ENCODE data around the gene IGF2BP3. TPM values are rescaled to one million over a fixed set of nuclear protein-coding genes. Genes with fewer than 3 reads are reported as not detected.
"Not testable (repeated sequence)": the region's sequence is repeated elsewhere in the genome, so short reads cannot be mapped to it uniquely, and the experiment has no call there.

Gene IGF2BP3
- total RNA-seq = 6.7 TPM

- DNase-seq (ENCODE audit: low read depth in 2 of 3, low spot score in 2 of 3) = peak in 2 of 3 donors; percentile 36 to 49
Observed at GRCh38 chr7:23470330-23471105, at the start of gene IGF2BP3. Gene IGF2BP3, minus strand, starts transcription at chr7:23470491. Its CDS starts 381 bp downstream, at chr7:23470110.

- no peak for DNase-seq (ENCODE audit: low read depth in 2 of 3, low spot score in 2 of 3)
Observed at GRCh38 chr7:23514755-23515154, 44.5 kb upstream of the IGF2BP3 start.

- DNase-seq (ENCODE audit: low read depth in 2 of 3, low spot score in 2 of 3) = not testable (repeated sequence)
Observed at GRCh38 chr7:23513746-23514145, 43.5 kb upstream of the IGF2BP3 start.

- no peak for DNase-seq (ENCODE audit: low read depth in 2 of 3, low spot score in 2 of 3)
Observed at GRCh38 chr7:23494009-23494408, 23.7 kb upstream of the IGF2BP3 start.

- DNase-seq (ENCODE audit: low read depth in 2 of 3, low spot score in 2 of 3) = no peak
Observed at GRCh38 chr7:23491502-23491901, 21.2 kb upstream of the IGF2BP3 start.

GRCh38 chr7:23490357-23491135, 20.3 kb upstream of the IGF2BP3 start:
- peak in 2 of 3 donors; percentile 64 to 73 for DNase-seq (ENCODE audit: low read depth in 2 of 3, low spot score in 2 of 3)

GRCh38 chr7:23488714-23489113, 18.4 kb upstream of the IGF2BP3 start:
- not testable (repeated sequence) for DNase-seq (ENCODE audit: low read depth in 2 of 3, low spot score in 2 of 3)

GRCh38 chr7:23487670-23488069, 17.4 kb upstream of the IGF2BP3 start:
- no peak for DNase-seq (ENCODE audit: low read depth in 2 of 3, low spot score in 2 of 3)

- DNase-seq (ENCODE audit: low read depth in 2 of 3, low spot score in 2 of 3) = no peak
Observed at GRCh38 chr7:23486002-23486773, 15.9 kb upstream of the IGF2BP3 start.

GRCh38 chr7:23482686-23483085, 12.4 kb upstream of the IGF2BP3 start:
- DNase-seq (ENCODE audit: low read depth in 2 of 3, low spot score in 2 of 3) = no peak

GRCh38 chr7:23477962-23478866, 7.9 kb upstream of the IGF2BP3 start:
- peak in 1 of 3 donors; percentile 8 for DNase-seq (ENCODE audit: low read depth in 2 of 3, low spot score in 2 of 3)

GRCh38 chr7:23477157-23477499, 6.8 kb upstream of the IGF2BP3 start:
- DNase-seq (ENCODE audit: low read depth in 2 of 3, low spot score in 2 of 3) = peak in 1 of 3 donors; percentile 19

- DNase-seq (ENCODE audit: low read depth in 2 of 3, low spot score in 2 of 3) = peak in 2 of 3 donors; percentile 22 to 25
Observed at GRCh38 chr7:23476286-23477156, 6.2 kb upstream of the IGF2BP3 start.

- no peak for DNase-seq (ENCODE audit: low read depth in 2 of 3, low spot score in 2 of 3)
Observed at GRCh38 chr7:23475576-23475839, 5.2 kb upstream of the IGF2BP3 start.

- peak in 2 of 3 donors; percentile 50 to 66 for DNase-seq (ENCODE audit: low read depth in 2 of 3, low spot score in 2 of 3)
Observed at GRCh38 chr7:23474829-23475575, 4.7 kb upstream of the IGF2BP3 start.

GRCh38 chr7:23474094-23474828, 4.0 kb upstream of the IGF2BP3 start:
- peak in 2 of 3 donors; percentile 85 to 86 for DNase-seq (ENCODE audit: low read depth in 2 of 3, low spot score in 2 of 3)

GRCh38 chr7:23473844-23474093, 3.5 kb upstream of the IGF2BP3 start:
- DNase-seq (ENCODE audit: low read depth in 2 of 3, low spot score in 2 of 3) = no peak
